Endothelial cell of umbilical vein (primary cell): ENCODE data around the gene B4GALT6. TPM values are rescaled to one million over a fixed set of nuclear protein-coding genes. Genes with fewer than 3 reads are reported as not detected.

Experiments
- BruUV-seq: library from RNA; stranded (reverse); fragments of 400-500 nt; replicated peaks from 2 replicates; lab custom pipeline; 2021; lab: Mats Ljungman, UMichigan
- CTCF ChIA-PET: fragments of 300-600, 350-600 bp; sonication (Branson Sonifier 250); formaldehyde crosslinking; loops from one replicate; lab custom pipeline; 2021; ENCODE audit warnings: antibody characterized with exemption, inconsistent platforms; lab: Charles Lee
- POLR2A ChIA-PET: fragments of 300-600, 350-600 bp; sonication (Branson Sonifier 250); formaldehyde crosslinking; loops from one replicate; lab custom pipeline; 2021; ENCODE audit warnings: antibody characterized with exemption, inconsistent platforms; lab: Charles Lee
- DNase-seq: peaks from one replicate; pipeline ENCODE4 v3.0.0-alpha.2; 2011; ENCODE audit warnings: low read depth, low spot score
- FAIRE-seq: peaks from 2 replicates; lab custom pipeline; 2011; peaks lifted over from hg19 to GRCh38; lab: Jason Lieb, UNC
- H2AFZ ChIP-seq: 2 replicates; pipeline ENCODE4 v1.6.0; 2012; ENCODE audit warnings: low read depth, low read length, control low read depth, inconsistent platforms
- H3K27ac ChIP-seq: 2 replicates; pipeline ENCODE4 v1.5.1; 2011; ENCODE audit warnings: low read depth, mild to moderate bottlenecking, control low read depth, low read length, moderate library complexity; ENCODE audit not compliant: insufficient read depth
- H3K27me3 ChIP-seq, 2 experiments: 2 replicates each; pipeline versions ENCODE4 v1.6.0 to v1.6.1; 2011; ENCODE audit warnings: low read length in 2 of 2, mixed read lengths in 1 of 2; ENCODE audit not compliant: control insufficient read depth in 2 of 2, insufficient read depth in 2 of 2
- H3K36me3 ChIP-seq, 2 experiments: 2 replicates in 1 of 2; 3 replicates in 1 of 2; pipeline ENCODE4 v1.5.1; 2011; ENCODE audit warnings: low read length in 2 of 2, mild to moderate bottlenecking in 1 of 2, moderate library complexity in 1 of 2; ENCODE audit not compliant: control insufficient read depth in 2 of 2, insufficient read depth in 2 of 2; ENCODE audit errors: extremely low read depth in 1 of 2
- H3K4me1 ChIP-seq: 3 replicates; pipeline ENCODE4 v1.5.1; 2011; ENCODE audit warnings: mild to moderate bottlenecking, low read length; ENCODE audit not compliant: control insufficient read depth, insufficient read depth; ENCODE audit errors: extremely low read depth
- H3K4me2 ChIP-seq: 2 replicates; pipeline ENCODE4 v1.6.1; 2011; ENCODE audit warnings: low read length, control low read depth, mixed read lengths; ENCODE audit not compliant: insufficient read depth
- H3K4me3 ChIP-seq, 3 experiments: fragments of 200-600 bp in 1 of 3; sonication (generic), shearing (Covaris generic) in 1 of 3; replicated peaks in 1 of 3; 2 replicates each; pipeline ENCODE4 v1.5.1; 2011 to 2016; ENCODE audit warnings: control low read depth in 3 of 3, low read length in 3 of 3, mild to moderate bottlenecking in 2 of 3, inconsistent platforms in 1 of 3, low read depth in 1 of 3, moderate library complexity in 1 of 3; ENCODE audit not compliant: insufficient read depth in 1 of 3
- H3K79me2 ChIP-seq: 2 replicates; pipeline ENCODE4 v1.6.0; 2012; ENCODE audit warnings: low read length, inconsistent platforms; ENCODE audit not compliant: control insufficient read depth, insufficient read depth
- H3K9ac ChIP-seq: replicated peaks from 2 replicates; pipeline ENCODE3; 2011; ENCODE audit warnings: low read length, control low read depth; ENCODE audit not compliant: insufficient read depth; ENCODE audit errors: extremely low read depth
- H3K9me1 ChIP-seq: replicated peaks from 3 replicates; pipeline ENCODE4 v1.6.0; 2011; ENCODE audit warnings: mild to moderate bottlenecking, low read length; ENCODE audit not compliant: control insufficient read depth, insufficient read depth; ENCODE audit errors: extremely low read depth
- H3K9me3 ChIP-seq: replicated peaks from 2 replicates; pipeline ENCODE4 v1.5.1; 2012; ENCODE audit warnings: low read length, inconsistent platforms; ENCODE audit not compliant: control insufficient read depth, insufficient read depth
- H4K20me1 ChIP-seq: replicated peaks from 2 replicates; pipeline ENCODE3; 2011; ENCODE audit warnings: mild to moderate bottlenecking, low read length; ENCODE audit not compliant: control insufficient read depth, insufficient read depth; ENCODE audit errors: extremely low read depth
- EZH2 ChIP-seq: IDR thresholded peaks from 2 replicates; pipeline ENCODE4 v1.6.1; 2012; ENCODE audit warnings: borderline replicate concordance, low read depth, mild to moderate bottlenecking, moderate library complexity, low read length, inconsistent platforms; ENCODE audit not compliant: severe bottlenecking
- FOS ChIP-seq: IDR thresholded peaks from 2 replicates; pipeline ENCODE4 v1.6.1; 2011; ENCODE audit warnings: mild to moderate bottlenecking, low read length, moderate library complexity, borderline replicate concordance; ENCODE audit not compliant: insufficient read depth
- GATA2 ChIP-seq: IDR thresholded peaks from 2 replicates; pipeline ENCODE4 v1.7.0; 2011; ENCODE audit warnings: low read depth, mild to moderate bottlenecking, moderate library complexity, mixed read lengths, low read length; ENCODE audit not compliant: insufficient read length, insufficient read depth
- JUN ChIP-seq: IDR thresholded peaks from 2 replicates; pipeline ENCODE4 v1.6.1; 2011; ENCODE audit warnings: borderline replicate concordance, low read depth; ENCODE audit not compliant: insufficient read length, insufficient read depth
- MAX ChIP-seq: IDR thresholded peaks from 2 replicates; pipeline ENCODE4 v1.6.1; 2011; ENCODE audit not compliant: insufficient read depth, insufficient read length
- MYC ChIP-seq: IDR thresholded peaks from one replicate; pipeline ENCODE4 v1.6.1; 2011; ENCODE audit warnings: mild to moderate bottlenecking, low read depth, low read length
- POLR2A ChIP-seq: IDR thresholded peaks from 2 replicates; pipeline ENCODE4 v1.6.1; 2012; ENCODE audit warnings: low read depth, mild to moderate bottlenecking, control low read depth, low read length
- POLR2AphosphoS5 ChIP-seq: IDR thresholded peaks from 2 replicates; pipeline ENCODE4 v1.6.1; 2012; ENCODE audit warnings: low read depth, mild to moderate bottlenecking, control low read depth, low read length, moderate library complexity; ENCODE audit not compliant: insufficient read depth
- dilution Hi-C: fragments of 300-500 bp; cut with MboI; formaldehyde crosslinking; loops from one replicate; pipeline ENCODE4 v1.15.0; 2019; ENCODE audit warnings: low sequenced_read_pairs; ENCODE audit not compliant: extremely low pct_ligation_motif_present
- intact Hi-C: fragments of 100-400 bp; cut with micrococcal nuclease; formaldehyde crosslinking; loops from one replicate; pipeline ENCODE4 v1.10.0; 2022
- polyA plus RNA-seq, 4 experiments: library from polyadenylated mRNA; depleted of rRNA in 3 of 4; stranded (reverse) in 3 of 4; unstranded in 1 of 4; fragments of >200 nt; gene quantifications; 2 replicates each; pipeline versions ENCODE4 v1.2.1 to v1.2.3, GENCODE V29; 2011 to 2012; ENCODE audit warnings: missing spikeins in 1 of 4
- total RNA-seq: library from RNA; stranded (reverse); gene quantifications from 2 replicates; pipeline ENCODE4 v1.2.3, GENCODE V29; 2021
- TF ChIP-seq, protein P1 (sequence below), 2 donors: IDR thresholded peaks; 1 replicate in 1 of 2; 2 replicates in 1 of 2; pipeline ENCODE4 v1.5.1; 2011; ENCODE audit warnings: low read length in 2 of 2, mild to moderate bottlenecking in 2 of 2, moderate library complexity in 2 of 2, control low read depth in 1 of 2, inconsistent platforms in 1 of 2, low read depth in 1 of 2; ENCODE audit not compliant: insufficient read depth in 1 of 2; ENCODE audit errors: extremely low read depth in 1 of 2

B4GALT6 gene
- total and polyA plus RNA-seq, 2 donors (not counting 3 experiments of a cell fraction or from before 2014, with no cell fraction given) = 3.9 to 24.2 TPM

GRCh38 chr18:31595121-31595771 lies 89.1 kb downstream of the B4GALT6 start:
- POLR2A ChIA-PET = no interaction called here
- Histone ChIP-seq H3K9me3 (no peaks in the 10 kb centered on the region), H4K20me1 (no peaks in the 10 kb centered on the region), H3K4me3 (no peak overlapping the region), H3K36me3 (no peaks in the 10 kb centered on the region), H3K9ac (no peak overlapping the region), H3K4me2 (no peak overlapping the region), H3K27ac (no peak overlapping the region), H3K4me1 (no peaks in the 10 kb centered on the region), H3K27me3 (peaks cover 0 to 6% of the 10 kb centered on the region in 2 experiments), H3K9me1 (no peaks in the 10 kb centered on the region), H2AFZ (no peak overlapping the region), H3K79me2 (no peaks in the 10 kb centered on the region)
- CTCF ChIA-PET = interaction anchor here (1.0 kb wide), 1 partner anchor 16 kb away, joined by 5 read pairs; no protein-coding TSS in a partner anchor
- intact Hi-C loops (no loop called here), dilution Hi-C loops (no loop called here)
- FAIRE-seq (no peak), DNase-seq (no peak)
- BruUV-seq = no TSS peak
- TF ChIP-seq MYC = no peak

DNA sequence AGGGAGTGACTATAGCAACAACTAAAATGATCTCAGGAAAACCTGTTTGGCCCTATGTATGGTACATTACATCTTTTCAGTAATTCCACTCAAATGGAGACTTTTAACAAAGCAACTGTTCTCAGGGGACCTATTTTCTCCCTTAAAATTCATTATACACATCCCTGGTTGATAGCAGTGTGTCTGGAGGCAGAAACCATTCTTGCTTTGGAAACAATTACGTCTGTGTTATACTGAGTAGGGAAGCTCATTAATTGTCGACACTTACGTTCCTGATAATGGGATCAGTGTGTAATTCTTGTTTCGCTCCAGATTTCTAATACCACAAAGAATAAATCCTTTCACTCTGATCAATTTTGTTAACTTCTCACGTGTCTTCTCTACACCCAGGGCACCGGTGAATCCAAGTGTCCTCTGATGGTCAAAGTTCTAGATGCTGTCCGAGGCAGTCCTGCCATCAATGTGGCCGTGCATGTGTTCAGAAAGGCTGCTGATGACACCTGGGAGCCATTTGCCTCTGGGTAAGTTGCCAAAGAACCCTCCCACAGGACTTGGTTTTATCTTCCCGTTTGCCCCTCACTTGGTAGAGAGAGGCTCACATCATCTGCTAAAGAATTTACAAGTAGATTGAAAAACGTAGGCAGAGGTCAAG lies 91.7 kb downstream of the B4GALT6 start:
- BruUV-seq = no TSS peak
- CTCF ChIA-PET = interaction anchor here (0.5 kb wide), 1 partner anchor 350 kb away, joined by 3 read pairs; the partner anchor contains the start of gene TRAPPC8

More for the DNA sequence above, 91.7 kb downstream of the B4GALT6 start:
- FAIRE-seq = no peak
- Histone ChIP-seq H3K9me3 (no peaks in the 10 kb centered on the region), H4K20me1 (no peaks in the 10 kb centered on the region), H2AFZ (no peak overlapping the region), H3K4me3 (no peak overlapping the region), H3K27ac (no peak overlapping the region), H3K4me2 (no peak overlapping the region), H3K9me1 (no peaks in the 10 kb centered on the region), H3K4me1 (no peaks in the 10 kb centered on the region), H3K9ac (no peak overlapping the region), H3K36me3 (no peaks in the 10 kb centered on the region), H3K79me2 (no peaks in the 10 kb centered on the region), H3K27me3 (peaks cover 0 to 6% of the 10 kb centered on the region in 2 experiments)
- TF ChIP-seq MAX (no peak), EZH2 (no peak), GATA2 (no peak), POLR2AphosphoS5 (no peak), FOS (no peak), MYC (no peak), JUN (no peak), POLR2A (no peak)
- TF ChIP-seq, protein P1, sequence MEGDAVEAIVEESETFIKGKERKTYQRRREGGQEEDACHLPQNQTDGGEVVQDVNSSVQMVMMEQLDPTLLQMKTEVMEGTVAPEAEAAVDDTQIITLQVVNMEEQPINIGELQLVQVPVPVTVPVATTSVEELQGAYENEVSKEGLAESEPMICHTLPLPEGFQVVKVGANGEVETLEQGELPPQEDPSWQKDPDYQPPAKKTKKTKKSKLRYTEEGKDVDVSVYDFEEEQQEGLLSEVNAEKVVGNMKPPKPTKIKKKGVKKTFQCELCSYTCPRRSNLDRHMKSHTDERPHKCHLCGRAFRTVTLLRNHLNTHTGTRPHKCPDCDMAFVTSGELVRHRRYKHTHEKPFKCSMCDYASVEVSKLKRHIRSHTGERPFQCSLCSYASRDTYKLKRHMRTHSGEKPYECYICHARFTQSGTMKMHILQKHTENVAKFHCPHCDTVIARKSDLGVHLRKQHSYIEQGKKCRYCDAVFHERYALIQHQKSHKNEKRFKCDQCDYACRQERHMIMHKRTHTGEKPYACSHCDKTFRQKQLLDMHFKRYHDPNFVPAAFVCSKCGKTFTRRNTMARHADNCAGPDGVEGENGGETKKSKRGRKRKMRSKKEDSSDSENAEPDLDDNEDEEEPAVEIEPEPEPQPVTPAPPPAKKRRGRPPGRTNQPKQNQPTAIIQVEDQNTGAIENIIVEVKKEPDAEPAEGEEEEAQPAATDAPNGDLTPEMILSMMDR (IDR thresholded peaks at IDR 0.05; ENCODE audit: extremely low read depth in 1 of 2, insufficient read depth in 1 of 2, low read depth in 1 of 2, low read length in 2 of 2) = no peak
- dilution Hi-C loops (no loop called here), intact Hi-C loops (no loop called here)
- POLR2A ChIA-PET = no interaction called here
- no peak for DNase-seq
